Gastrocnemius medialis (tissue), 4 donors: ENCODE measurements around the gene HLCS. TPM values are rescaled to one million over a fixed set of nuclear protein-coding genes. Genes with fewer than 3 reads are reported as not detected.

Experiments used
- ATAC-seq, 2 donors: fragments of 150-250 bp; one replicate each; pipeline ENCODE4 v1.9.1; 2016
- DNase-seq, 2 donors: peaks; one replicate each; pipeline ENCODE4 v3.0.0-alpha.2; 2019
- H3K27ac ChIP-seq, 4 donors: fragments of 200-600 bp; sonication (generic); 1 replicate in 1 of 4; 2 replicates in 3 of 4; pipeline ENCODE4 v1.5.1; 2016 to 2018; ENCODE audit warnings: mild to moderate bottlenecking in 2 of 4, moderate library complexity in 1 of 4
- H3K27me3 ChIP-seq, 3 donors: fragments of 200-600 bp; sonication (generic) in 2 of 3; 1 replicate in 1 of 3; 2 replicates in 2 of 3; pipeline versions ENCODE4 v1.5.1 to v1.6.0; 2016 to 2019; ENCODE audit warnings: mild to moderate bottlenecking in 1 of 3, moderate library complexity in 1 of 3
- H3K36me3 ChIP-seq, 2 donors: fragments of 200-600 bp; sonication (generic) in 1 of 2; one replicate each; pipeline ENCODE4 v1.5.1; 2017 to 2018
- H3K4me1 ChIP-seq, 2 donors: fragments of 200-600 bp; sonication (generic) in 1 of 2; one replicate each; pipeline ENCODE4 v1.5.1; 2016 to 2017; ENCODE audit warnings: mild to moderate bottlenecking in 2 of 2
- H3K4me3 ChIP-seq, 4 donors: fragments of 200-600 bp; sonication (generic) in 3 of 4; 1 replicate in 1 of 4; 2 replicates in 3 of 4; pipeline ENCODE4 v1.5.1; 2016 to 2019; ENCODE audit warnings: mild to moderate bottlenecking in 2 of 4
- H3K9me3 ChIP-seq, 3 donors: fragments of 200-600 bp; sonication (generic) in 2 of 3; 1 replicate in 1 of 3; 2 replicates in 2 of 3; pipeline ENCODE4 v1.5.1; 2016 to 2019
- CTCF ChIP-seq, 5 experiments: fragments of 450-650 bp in 3 of 5; fragments of 200-600 bp in 2 of 5; sonication (generic) in 2 of 5; IDR thresholded peaks in 4 of 5; conservative IDR thresholded peaks in 1 of 5; 1 replicate in 4 of 5; 2 replicates in 1 of 5; pipeline ENCODE4 v1.5.1; 2016 to 2019; ENCODE audit warnings: antibody characterized with exemption in 5 of 5, mild to moderate bottlenecking in 3 of 5, moderate library complexity in 3 of 5
- POLR2A ChIP-seq, 2 donors: fragments of 450-650 bp; IDR thresholded peaks; one replicate each; pipeline ENCODE4 v1.6.1; 2017; ENCODE audit warnings: antibody characterized with exemption in 2 of 2, mild to moderate bottlenecking in 2 of 2, moderate library complexity in 2 of 2
- in situ Hi-C, 4 donors: fragments of 200-750 bp; cut with MboI; loops; one replicate each; pipeline versions ENCODE4 v1.15.0 to v1.8.0; 2017; ENCODE audit warnings: low sequenced_read_pairs in 4 of 4
- intact Hi-C: fragments of 100-400 bp; cut with DNase I; formaldehyde crosslinking; loops from one replicate; pipeline ENCODE4 v1.15.1; 2023; ENCODE audit warnings: low total_unique reads
- total RNA-seq, 4 donors: library from RNA; depleted of rRNA; stranded (reverse); fragments of >200 nt; gene quantifications; one replicate each; pipeline versions ENCODE4 v1.1.0 to v1.2.3, GENCODE V29; 2016

The HLCS gene
- total RNA-seq, 4 donors from 2014 or later: 10.6 to 18.4 (median 15.4) TPM

- Histone ChIP-seq H3K4me3 (no peak overlapping the region), H3K36me3 (no peaks in the 10 kb centered on the region), H3K27me3 (no peaks in the 10 kb centered on the region), H3K4me1 (peaks cover 3 to 4% of the 10 kb centered on the region in 2 donors), H3K9me3 (no peaks in the 10 kb centered on the region), H3K27ac (no peak overlapping the region)
- TF ChIP-seq CTCF (IDR thresholded peaks at IDR 0.05 in 4 of 5, conservative IDR thresholded peaks at IDR 0.05 in 1 of 5) (no peak), POLR2A (IDR thresholded peaks at IDR 0.05) (no peak)
- no peak for ATAC-seq
- in situ Hi-C loops: no loop called here
- intact Hi-C loops: loop anchor here (5.0 to 10.0 kb wide), 2 partner anchors 106 to 218 kb away; no protein-coding TSS in a partner anchor
- DNase-seq: no peak
These were observed 113.6 kb downstream of the HLCS start for GRCh38 chr21:36852864-36853263.

- TF ChIP-seq POLR2A (IDR thresholded peaks at IDR 0.05): no peak
- TF ChIP-seq CTCF (IDR thresholded peaks at IDR 0.05 in 4 of 5, conservative IDR thresholded peaks at IDR 0.05 in 1 of 5): no peak
- no peaks in the 10 kb centered on the region for H3K9me3 ChIP-seq
- ATAC-seq (no peak), DNase-seq (no peak)
- H3K36me3 ChIP-seq: no peaks in the 10 kb centered on the region
- no peak overlapping the region for H3K4me3 ChIP-seq
- in situ Hi-C loops: no loop called here
- no peak overlapping the region for H3K27ac ChIP-seq
- intact Hi-C loops: loop anchor here (5.0 to 10.0 kb wide), 2 partner anchors 105 to 217 kb away; no protein-coding TSS in a partner anchor
- H3K27me3 ChIP-seq: no peaks in the 10 kb centered on the region
- peaks cover 3 to 4% of the 10 kb centered on the region in 2 donors for H3K4me1 ChIP-seq
These were observed 114.2 kb downstream of the HLCS start for GRCh38 chr21:36852293-36852692.

GRCh38 chr21:36851121-36851520, 115.3 kb downstream of the HLCS start:
- in situ Hi-C loops (no loop called here), intact Hi-C loops (loop anchor here (5.0 to 10.0 kb wide), 2 partner anchors 104 to 216 kb away; no protein-coding TSS in a partner anchor)
- ATAC-seq: no peak
- TF ChIP-seq POLR2A (IDR thresholded peaks at IDR 0.05): no peak
- H3K4me3 ChIP-seq: no peak overlapping the region
- no peaks in the 10 kb centered on the region for H3K9me3 ChIP-seq
- no peaks in the 10 kb centered on the region for H3K27me3 ChIP-seq
- DNase-seq: no peak
- no peaks in the 10 kb centered on the region for H3K36me3 ChIP-seq
- no peak overlapping the region for H3K27ac ChIP-seq
- H3K4me1 ChIP-seq: peaks cover 3 to 10% of the 10 kb centered on the region in 2 donors

GRCh38 chr21:36850372-36850771, 116.1 kb downstream of the HLCS start:
- DNase-seq: no peak
- Histone ChIP-seq H3K36me3 (no peaks in the 10 kb centered on the region), H3K9me3 (no peaks in the 10 kb centered on the region), H3K4me1 (peaks cover 3 to 10% of the 10 kb centered on the region in 2 donors), H3K4me3 (no peak overlapping the region), H3K27me3 (no peaks in the 10 kb centered on the region), H3K27ac (no peak overlapping the region)
- TF ChIP-seq POLR2A (IDR thresholded peaks at IDR 0.05): no peak
- no peak for TF ChIP-seq CTCF (IDR thresholded peaks at IDR 0.05 in 4 of 5, conservative IDR thresholded peaks at IDR 0.05 in 1 of 5)
- no peak for ATAC-seq
- intact Hi-C loops (loop anchor here (5.0 to 10.0 kb wide), 2 partner anchors 103 to 216 kb away; no protein-coding TSS in a partner anchor), in situ Hi-C loops (no loop called here)

GRCh38 chr21:36849461-36850105, 116.9 kb downstream of the HLCS start:
- H3K27me3 ChIP-seq: no peaks in the 10 kb centered on the region
- no peak for TF ChIP-seq CTCF (IDR thresholded peaks at IDR 0.05 in 4 of 5, conservative IDR thresholded peaks at IDR 0.05 in 1 of 5)
- TF ChIP-seq POLR2A (IDR thresholded peaks at IDR 0.05): no peak
- no peak overlapping the region for H3K4me3 ChIP-seq
- in situ Hi-C loops (no loop called here), intact Hi-C loops (loop anchor here (5.0 to 10.0 kb wide), 2 partner anchors 102 to 215 kb away; no protein-coding TSS in a partner anchor)
- peaks cover 3 to 6% of the 10 kb centered on the region in 2 donors for H3K4me1 ChIP-seq
- ATAC-seq (no peak), DNase-seq (no peak)
- H3K9me3 ChIP-seq: no peaks in the 10 kb centered on the region
- H3K36me3 ChIP-seq: no peaks in the 10 kb centered on the region
- H3K27ac ChIP-seq: no peak overlapping the region
